ENCODE results near the gene NUDT5. TPM values are rescaled to one million over a fixed set of nuclear protein-coding genes. Genes with fewer than 3 reads are reported as not detected.
A peak's percentile ranks its signal among the peaks of the same experiment; 100 is the strongest.

The NUDT5 gene
- 107 to 119 TPM (median 109 TPM) in 3 replicates for total RNA-seq (2021)
- percentile 89 among the genes with signal in this experiment for Bru-seq, nascent RNA
- long read RNA-seq, experiment 1, partial matches to known transcripts = 8 of 65 reads
- long read RNA-seq, experiment 1, other reads (novel, unspliced or antisense) = 54 of 65 reads
- long read RNA-seq, experiment 2, partial matches to known transcripts = 18 of 174 reads
- long read RNA-seq, experiment 2, other reads (novel, unspliced or antisense) = 156 of 174 reads
- long read RNA-seq, experiment 3, partial matches to known transcripts = 1 of 80 reads
- long read RNA-seq, experiment 3, other reads (novel, unspliced or antisense) = 78 of 80 reads

DNA sequence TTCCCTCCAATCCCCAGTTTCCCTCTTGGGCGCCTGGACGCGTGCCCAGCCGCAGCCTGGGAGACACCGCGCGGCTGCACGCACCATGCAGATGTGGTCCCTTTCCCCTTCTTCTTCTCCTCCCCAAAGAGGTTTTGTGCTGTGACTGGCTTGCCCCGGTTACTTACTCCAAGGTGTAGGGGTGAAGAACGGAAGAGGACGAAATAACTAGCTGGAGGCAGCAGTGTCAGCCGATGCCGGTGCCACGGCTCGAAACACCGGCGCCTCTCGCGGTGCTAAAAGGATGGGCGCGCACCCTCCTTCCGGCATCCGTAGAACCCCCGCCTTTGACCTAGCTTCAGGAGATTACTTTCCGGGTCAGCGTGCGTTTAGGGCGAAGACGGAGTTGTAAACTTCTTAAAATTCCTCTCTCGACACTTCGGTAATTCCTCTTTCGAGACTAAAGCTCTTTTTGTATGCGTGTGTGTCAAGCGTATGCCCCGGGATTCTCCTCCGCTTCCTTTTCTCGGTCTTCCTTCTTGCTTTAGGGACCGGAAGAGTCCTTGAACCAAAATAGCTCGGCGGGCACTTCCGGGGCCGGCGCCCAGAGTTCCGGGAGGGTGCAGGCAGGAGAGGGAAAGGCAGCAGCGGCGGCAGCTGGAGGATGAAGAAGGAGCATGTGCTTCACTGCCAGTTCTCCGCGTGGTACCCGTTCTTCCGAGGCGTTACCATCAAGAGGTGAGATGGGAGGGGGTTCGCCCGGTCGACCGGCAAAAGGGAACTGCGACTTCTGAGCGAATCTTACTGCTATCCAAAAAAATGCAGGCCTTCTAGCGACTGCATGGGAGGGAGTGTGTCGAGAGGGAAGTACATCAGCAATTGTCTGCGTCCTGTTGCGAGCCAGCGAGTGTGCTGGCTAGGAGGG lies at the start of gene NUDT5, which contains the start of gene CDC123:
NUDT5 (minus strand) TSS at position 289 of the 904 bp plus-strand sequence. CDS start 9,600 bp downstream, outside the sequence.
CDC123 (plus strand) TSS at position 586 of the 904 bp plus-strand sequence; CDS start at position 644, 58 bp downstream.
- Mint-ChIP-seq H3K36me3 (peaks cover 26% of the 10 kb centered on the region), H3K27me3 (ENCODE audit: low read depth) (no peaks in the 10 kb centered on the region), H3K9me3 (no peaks in the 10 kb centered on the region), H3K4me1 (peaks cover 22% of the 10 kb centered on the region), H3K27ac (peak within 1 kb of the TSS; percentile 98), H3K4me3 (peak within 1 kb of the TSS; percentile 91)
- CTCF ChIA-PET = interaction anchor here (0.9 to 1.2 kb wide), 4 partner anchors 19 to 706 kb away, joined by 3 to 5 read pairs (median 3); partner anchors contain the start of gene UPF2
- DNase-seq (ENCODE audit: low spot score) (peak; percentile 85), ATAC-seq (peak; percentile 89)
- POLR2A ChIA-PET = interaction anchor here (0.5 to 1.2 kb wide), 3 partner anchors 33 to 153 kb away, joined by 4 to 11 read pairs (median 10); no protein-coding TSS in a partner anchor
- TF ChIP-seq, protein P1, sequence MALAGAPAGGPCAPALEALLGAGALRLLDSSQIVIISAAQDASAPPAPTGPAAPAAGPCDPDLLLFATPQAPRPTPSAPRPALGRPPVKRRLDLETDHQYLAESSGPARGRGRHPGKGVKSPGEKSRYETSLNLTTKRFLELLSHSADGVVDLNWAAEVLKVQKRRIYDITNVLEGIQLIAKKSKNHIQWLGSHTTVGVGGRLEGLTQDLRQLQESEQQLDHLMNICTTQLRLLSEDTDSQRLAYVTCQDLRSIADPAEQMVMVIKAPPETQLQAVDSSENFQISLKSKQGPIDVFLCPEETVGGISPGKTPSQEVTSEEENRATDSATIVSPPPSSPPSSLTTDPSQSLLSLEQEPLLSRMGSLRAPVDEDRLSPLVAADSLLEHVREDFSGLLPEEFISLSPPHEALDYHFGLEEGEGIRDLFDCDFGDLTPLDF (CRISPR knock-in tag; IDR thresholded peaks at IDR 0.05) = no peak
- peak; percentile 68; the same call in 1 of the 2 replicates for TF ChIP-seq SMAD3 (CRISPR knock-in tag; IDR thresholded peaks at IDR 0.05; ENCODE audit: borderline replicate concordance)
- TF ChIP-seq PREB (CRISPR knock-in tag; IDR thresholded peaks at IDR 0.05; ENCODE audit: borderline replicate concordance) = no peak
- no peak for TF ChIP-seq STAT6 (CRISPR knock-in tag; conservative IDR thresholded peaks at IDR 0.05; ENCODE audit: low read depth)
- no peak for TF ChIP-seq MXD4 (CRISPR knock-in tag; IDR thresholded peaks at IDR 0.05; ENCODE audit: borderline replicate concordance)
- TF ChIP-seq NFE2L1 (CRISPR knock-in tag; IDR thresholded peaks at IDR 0.05) = 0 out of 2 replicates have a peak, but pooled peaks have one; percentile 14
- TF ChIP-seq NFYB (CRISPR knock-in tag; conservative IDR thresholded peaks at IDR 0.05; ENCODE audit: low read depth) = no peak
- no peak for TF ChIP-seq NR1H2 (CRISPR knock-in tag; IDR thresholded peaks at IDR 0.05)
- TF ChIP-seq ZNF423 (CRISPR knock-in tag; IDR thresholded peaks at IDR 0.05) = no peak
- no peak for TF ChIP-seq CBFB (CRISPR knock-in tag; IDR thresholded peaks at IDR 0.05; ENCODE audit: low read depth)
- TF ChIP-seq ESRRA (CRISPR knock-in tag; IDR thresholded peaks at IDR 0.05; ENCODE audit: borderline replicate concordance) = peak; percentile 62; the same call in 1 of the 2 replicates
- TF ChIP-seq, protein P2, sequence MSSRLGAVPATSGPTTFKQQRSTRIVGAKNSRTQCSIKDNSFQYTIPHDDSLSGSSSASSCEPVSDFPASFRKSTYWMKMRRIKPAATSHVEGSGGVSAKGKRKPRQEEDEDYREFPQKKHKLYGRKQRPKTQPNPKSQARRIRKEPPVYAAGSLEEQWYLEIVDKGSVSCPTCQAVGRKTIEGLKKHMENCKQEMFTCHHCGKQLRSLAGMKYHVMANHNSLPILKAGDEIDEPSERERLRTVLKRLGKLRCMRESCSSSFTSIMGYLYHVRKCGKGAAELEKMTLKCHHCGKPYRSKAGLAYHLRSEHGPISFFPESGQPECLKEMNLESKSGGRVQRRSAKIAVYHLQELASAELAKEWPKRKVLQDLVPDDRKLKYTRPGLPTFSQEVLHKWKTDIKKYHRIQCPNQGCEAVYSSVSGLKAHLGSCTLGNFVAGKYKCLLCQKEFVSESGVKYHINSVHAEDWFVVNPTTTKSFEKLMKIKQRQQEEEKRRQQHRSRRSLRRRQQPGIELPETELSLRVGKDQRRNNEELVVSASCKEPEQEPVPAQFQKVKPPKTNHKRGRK (CRISPR knock-in tag; IDR thresholded peaks at IDR 0.05; ENCODE audit: borderline replicate concordance) = 0 out of 2 replicates have a peak, but pooled peaks have one; percentile 63
- no peak for TF ChIP-seq CDX4 (CRISPR knock-in tag; IDR thresholded peaks at IDR 0.05; ENCODE audit: borderline replicate concordance)
- TF ChIP-seq, protein P3, sequence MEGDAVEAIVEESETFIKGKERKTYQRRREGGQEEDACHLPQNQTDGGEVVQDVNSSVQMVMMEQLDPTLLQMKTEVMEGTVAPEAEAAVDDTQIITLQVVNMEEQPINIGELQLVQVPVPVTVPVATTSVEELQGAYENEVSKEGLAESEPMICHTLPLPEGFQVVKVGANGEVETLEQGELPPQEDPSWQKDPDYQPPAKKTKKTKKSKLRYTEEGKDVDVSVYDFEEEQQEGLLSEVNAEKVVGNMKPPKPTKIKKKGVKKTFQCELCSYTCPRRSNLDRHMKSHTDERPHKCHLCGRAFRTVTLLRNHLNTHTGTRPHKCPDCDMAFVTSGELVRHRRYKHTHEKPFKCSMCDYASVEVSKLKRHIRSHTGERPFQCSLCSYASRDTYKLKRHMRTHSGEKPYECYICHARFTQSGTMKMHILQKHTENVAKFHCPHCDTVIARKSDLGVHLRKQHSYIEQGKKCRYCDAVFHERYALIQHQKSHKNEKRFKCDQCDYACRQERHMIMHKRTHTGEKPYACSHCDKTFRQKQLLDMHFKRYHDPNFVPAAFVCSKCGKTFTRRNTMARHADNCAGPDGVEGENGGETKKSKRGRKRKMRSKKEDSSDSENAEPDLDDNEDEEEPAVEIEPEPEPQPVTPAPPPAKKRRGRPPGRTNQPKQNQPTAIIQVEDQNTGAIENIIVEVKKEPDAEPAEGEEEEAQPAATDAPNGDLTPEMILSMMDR (IDR thresholded peaks at IDR 0.05) = no peak
- no peak for TF ChIP-seq NFATC4 (CRISPR knock-in tag; IDR thresholded peaks at IDR 0.05)
- peak; percentile 48 for TF ChIP-seq CREM (CRISPR knock-in tag; IDR thresholded peaks at IDR 0.05)
- TF ChIP-seq AFF4 (CRISPR knock-in tag; IDR thresholded peaks at IDR 0.05; ENCODE audit: borderline replicate concordance) = no peak
- TF ChIP-seq GRHL2 (CRISPR knock-in tag; IDR thresholded peaks at IDR 0.05; ENCODE audit: insufficient replicate concordance, severe bottlenecking) = no peak
- TF ChIP-seq, protein P4, sequence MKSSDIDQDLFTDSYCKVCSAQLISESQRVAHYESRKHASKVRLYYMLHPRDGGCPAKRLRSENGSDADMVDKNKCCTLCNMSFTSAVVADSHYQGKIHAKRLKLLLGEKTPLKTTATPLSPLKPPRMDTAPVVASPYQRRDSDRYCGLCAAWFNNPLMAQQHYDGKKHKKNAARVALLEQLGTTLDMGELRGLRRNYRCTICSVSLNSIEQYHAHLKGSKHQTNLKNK (CRISPR knock-in tag; IDR thresholded peaks at IDR 0.05) = no peak
